GM12878 (cell line): Measurements from ENCODE around the gene LAMA2. TPM values are rescaled to one million over a fixed set of nuclear protein-coding genes. Genes with fewer than 3 reads are reported as not detected.

Source experiments
- BCL11A ChIP-seq: IDR thresholded peaks from 2 replicates; pipeline ENCODE4 v1.6.1; 2011; ENCODE audit warnings: low read depth, low read length
- CEBPB ChIP-seq, 2 experiments: fragments of 150-350 bp in 1 of 2; IDR thresholded peaks; 2 replicates each; pipeline ENCODE4 v1.6.1; 2012 to 2014; ENCODE audit warnings: low read depth in 2 of 2, low read length in 2 of 2, borderline replicate concordance in 1 of 2, inconsistent platforms in 1 of 2
- CHD2 ChIP-seq: IDR thresholded peaks from 2 replicates; pipeline ENCODE4 v1.6.1; 2011; ENCODE audit warnings: low read depth, low read length, improper control_type of control experiment, borderline replicate concordance
- CREM ChIP-seq: IDR thresholded peaks from 2 replicates; pipeline ENCODE4 v1.6.1; 2014; ENCODE audit warnings: antibody characterized with exemption, low read depth
- EED ChIP-seq: sonication (generic); IDR thresholded peaks from 2 replicates; pipeline ENCODE4 v1.6.1; 2016; ENCODE audit warnings: antibody characterized with exemption, low read depth
- HCFC1 ChIP-seq: fragments of 150-350 bp; IDR thresholded peaks from 2 replicates; pipeline ENCODE4 v1.6.1; 2014; ENCODE audit warnings: low read length
- HDAC2 ChIP-seq: fragments of 200-600 bp; sonication (generic); IDR thresholded peaks from 2 replicates; pipeline ENCODE4 v1.6.1; 2017
- HSF1 ChIP-seq: fragments of 150-350 bp; IDR thresholded peaks from 2 replicates; pipeline ENCODE4 v1.6.1; 2014; ENCODE audit warnings: mild to moderate bottlenecking, low read depth, low read length
- KAT2A ChIP-seq: conservative IDR thresholded peaks from 2 replicates; pipeline ENCODE4 v1.6.1; 2011; ENCODE audit warnings: low read depth, low read length; ENCODE audit not compliant: control insufficient read depth
- MEF2A ChIP-seq: IDR thresholded peaks from 2 replicates; pipeline ENCODE4 v1.6.1; 2011; ENCODE audit warnings: low read depth, mild to moderate bottlenecking, low read length, moderate library complexity; ENCODE audit not compliant: insufficient read depth
- PAX8 ChIP-seq: fragments of 450-650 bp; IDR thresholded peaks from 2 replicates; pipeline ENCODE4 v1.6.1; 2017; ENCODE audit warnings: mild to moderate bottlenecking, moderate library complexity
- RCOR1 ChIP-seq: conservative IDR thresholded peaks from 2 replicates; pipeline ENCODE4 v1.6.1; 2012; ENCODE audit warnings: low read depth, low read length, improper control_type of control experiment
- RUNX3 ChIP-seq: IDR thresholded peaks from 2 replicates; pipeline ENCODE4 v1.6.1; 2012; ENCODE audit warnings: low read length, inconsistent platforms
- SIX5 ChIP-seq: IDR thresholded peaks from 2 replicates; pipeline ENCODE4 v1.6.1; 2011; ENCODE audit warnings: mild to moderate bottlenecking, low read depth, low read length, moderate library complexity; ENCODE audit not compliant: severe bottlenecking
- SKIL ChIP-seq: fragments of 450-650 bp; IDR thresholded peaks from 2 replicates; pipeline ENCODE4 v1.6.1; 2017; ENCODE audit warnings: mild to moderate bottlenecking, low read depth, inconsistent platforms; ENCODE audit not compliant: poor library complexity, severe bottlenecking
- SMAD5 ChIP-seq: IDR thresholded peaks from 2 replicates; pipeline ENCODE4 v1.6.1; 2016; ENCODE audit warnings: antibody characterized with exemption, low read depth
- SRF ChIP-seq, 2 experiments: IDR thresholded peaks; 2 replicates each; pipeline ENCODE4 v1.6.1; 2011; ENCODE audit warnings: low read depth in 2 of 2, low read length in 2 of 2, mild to moderate bottlenecking in 1 of 2, moderate library complexity in 1 of 2
- SUPT20H ChIP-seq: IDR thresholded peaks from 2 replicates; pipeline ENCODE4 v1.6.1; 2011; ENCODE audit warnings: low read depth, mild to moderate bottlenecking, low read length, moderate library complexity, borderline replicate concordance; ENCODE audit not compliant: control insufficient read depth
- SUZ12 ChIP-seq: fragments of 200-600 bp; sonication (generic); IDR thresholded peaks from one replicate; pipeline ENCODE4 v1.6.1; 2018; ENCODE audit warnings: antibody characterized with exemption, mild to moderate bottlenecking; ENCODE audit not compliant: unreplicated experiment
- TCF3 ChIP-seq: IDR thresholded peaks from 2 replicates; pipeline ENCODE4 v1.6.1; 2012; ENCODE audit warnings: low read depth, mild to moderate bottlenecking, low read length, borderline replicate concordance; ENCODE audit not compliant: insufficient read depth
- ZNF24 ChIP-seq: fragments of 450-650 bp; IDR thresholded peaks from 2 replicates; pipeline ENCODE4 v1.6.1; 2017; ENCODE audit warnings: antibody characterized with exemption, mild to moderate bottlenecking
- polyA plus RNA-seq, 11 experiments: library from polyadenylated mRNA; depleted of rRNA in 4 of 11; unstranded in 6 of 11; stranded (reverse) in 5 of 11; fragments of >200 nt; fragmentation: Nextera tagmentation in 4 of 11; fragmentation: Illumina TruSeq in 1 of 11; extraction: Ambion mirVana in 4 of 11; extraction: Trizol in 1 of 11; gene quantifications; 1 replicate in 1 of 11; 2 replicates in 10 of 11; pipeline versions ENCODE4 v1.2.1 to v1.2.3, GENCODE V29; 2011 to 2016; ENCODE audit warnings: inconsistent platforms in 2 of 11, missing spikeins in 2 of 11, low read depth in 1 of 11
- total RNA-seq, 4 experiments: library from RNA; depleted of rRNA in 3 of 4; stranded (reverse); fragments of >200 nt in 3 of 4; fragmentation: Illumina TruSeq in 1 of 4; extraction: Trizol in 1 of 4; gene quantifications; 2 replicates each; pipeline versions ENCODE4 v1.2.1 to v1.2.3, GENCODE V29; 2013 to 2021
- TF ChIP-seq, protein P1 (sequence below): IDR thresholded peaks from 2 replicates; pipeline ENCODE4 v1.6.1; 2012; ENCODE audit warnings: low read depth, low read length, improper control_type of control experiment
- TF ChIP-seq, protein P2 (sequence below), 3 experiments: IDR thresholded peaks in 2 of 3; conservative IDR thresholded peaks in 1 of 3; 2 replicates each; pipeline ENCODE4 v1.5.1; 2011; ENCODE audit warnings: low read depth in 3 of 3, low read length in 3 of 3, mild to moderate bottlenecking in 3 of 3, control low read depth in 2 of 3, moderate library complexity in 2 of 3, inconsistent platforms in 1 of 3, mixed read lengths in 1 of 3; ENCODE audit not compliant: control insufficient read depth in 2 of 3, insufficient read depth in 1 of 3; ENCODE audit errors: extremely low read depth in 1 of 3

LAMA2 gene
- total and polyA plus RNA-seq, 10 of the 15 experiments (the other 5 are each of a cell fraction or from before 2014, with no cell fraction given): 0.04 to 2.0 (median 0.37) TPM; not detected in 1

DNA sequence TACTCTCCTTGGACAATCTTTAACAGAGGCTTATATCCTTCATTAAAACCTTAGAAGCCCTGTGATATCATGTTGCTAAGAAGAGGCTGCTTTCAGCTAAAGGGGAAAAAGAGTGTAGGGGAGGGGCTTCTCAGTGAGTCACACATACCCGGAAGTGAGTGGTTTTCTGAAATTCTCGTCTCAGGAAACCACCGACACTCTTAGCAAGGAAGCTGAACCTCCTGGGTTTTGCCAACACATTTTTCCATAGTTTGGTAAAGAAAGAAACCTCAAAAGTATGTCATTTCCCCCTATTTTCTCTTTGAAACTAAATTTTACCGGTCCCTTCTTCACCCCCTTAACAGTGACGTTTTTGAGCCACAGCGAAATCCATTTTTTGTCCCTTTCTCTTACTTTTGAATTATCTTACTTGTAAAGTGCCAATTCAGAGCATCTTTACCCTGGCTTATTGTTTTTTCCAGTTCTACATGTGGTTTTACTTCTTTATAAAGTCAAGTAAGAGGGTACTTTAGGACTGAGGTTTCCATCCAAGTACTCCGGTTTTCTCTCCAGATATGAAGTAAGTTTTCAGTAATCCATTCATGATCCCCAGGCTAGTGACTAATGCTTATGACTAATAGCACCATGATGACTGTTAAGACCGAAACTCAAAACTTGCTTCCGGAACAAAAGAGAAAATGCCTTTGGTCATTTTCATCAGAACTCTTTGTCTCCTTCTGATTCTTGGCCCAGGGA, 607.8 kb downstream of the LAMA2 start (continued):
- peak; percentile 40 for TF ChIP-seq SKIL
- peak; percentile 73 for TF ChIP-seq RUNX3
- peak; percentile 82 for TF ChIP-seq CREM
- TF ChIP-seq HDAC2: no peak
- no peak; the same call in 1 of the 2 replicates for TF ChIP-seq CHD2
- TF ChIP-seq TCF3: no peak
- peak; percentile 91 for TF ChIP-seq EED
- no peak for TF ChIP-seq HSF1
- no peak for TF ChIP-seq SMAD5
- no peak for TF ChIP-seq ZNF24
- no peak for TF ChIP-seq SUZ12
- 0 out of 2 replicates have a peak, but pooled peaks have one; percentile 50 for TF ChIP-seq MEF2A
- TF ChIP-seq, protein P1, sequence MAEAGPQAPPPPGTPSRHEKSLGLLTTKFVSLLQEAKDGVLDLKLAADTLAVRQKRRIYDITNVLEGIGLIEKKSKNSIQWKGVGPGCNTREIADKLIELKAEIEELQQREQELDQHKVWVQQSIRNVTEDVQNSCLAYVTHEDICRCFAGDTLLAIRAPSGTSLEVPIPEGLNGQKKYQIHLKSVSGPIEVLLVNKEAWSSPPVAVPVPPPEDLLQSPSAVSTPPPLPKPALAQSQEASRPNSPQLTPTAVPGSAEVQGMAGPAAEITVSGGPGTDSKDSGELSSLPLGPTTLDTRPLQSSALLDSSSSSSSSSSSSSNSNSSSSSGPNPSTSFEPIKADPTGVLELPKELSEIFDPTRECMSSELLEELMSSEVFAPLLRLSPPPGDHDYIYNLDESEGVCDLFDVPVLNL: no peak
- TF ChIP-seq, protein P2, sequence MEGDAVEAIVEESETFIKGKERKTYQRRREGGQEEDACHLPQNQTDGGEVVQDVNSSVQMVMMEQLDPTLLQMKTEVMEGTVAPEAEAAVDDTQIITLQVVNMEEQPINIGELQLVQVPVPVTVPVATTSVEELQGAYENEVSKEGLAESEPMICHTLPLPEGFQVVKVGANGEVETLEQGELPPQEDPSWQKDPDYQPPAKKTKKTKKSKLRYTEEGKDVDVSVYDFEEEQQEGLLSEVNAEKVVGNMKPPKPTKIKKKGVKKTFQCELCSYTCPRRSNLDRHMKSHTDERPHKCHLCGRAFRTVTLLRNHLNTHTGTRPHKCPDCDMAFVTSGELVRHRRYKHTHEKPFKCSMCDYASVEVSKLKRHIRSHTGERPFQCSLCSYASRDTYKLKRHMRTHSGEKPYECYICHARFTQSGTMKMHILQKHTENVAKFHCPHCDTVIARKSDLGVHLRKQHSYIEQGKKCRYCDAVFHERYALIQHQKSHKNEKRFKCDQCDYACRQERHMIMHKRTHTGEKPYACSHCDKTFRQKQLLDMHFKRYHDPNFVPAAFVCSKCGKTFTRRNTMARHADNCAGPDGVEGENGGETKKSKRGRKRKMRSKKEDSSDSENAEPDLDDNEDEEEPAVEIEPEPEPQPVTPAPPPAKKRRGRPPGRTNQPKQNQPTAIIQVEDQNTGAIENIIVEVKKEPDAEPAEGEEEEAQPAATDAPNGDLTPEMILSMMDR (IDR thresholded peaks at IDR 0.05 in 2 of 3, conservative IDR thresholded peaks at IDR 0.05 in 1 of 3; ENCODE audit: control insufficient read depth in 2 of 3, extremely low read depth in 1 of 3, insufficient read depth in 1 of 3, low read depth in 3 of 3, low read length in 3 of 3): no peak
- no peak for TF ChIP-seq RCOR1
- TF ChIP-seq SRF (IDR thresholded peaks at IDR 0.05; ENCODE audit: low read depth in 2 of 2, low read length in 2 of 2): peak in 1 of 2 experiments; percentile 39; a peak in 1 of 4 replicates
- TF ChIP-seq PAX8: no peak
- TF ChIP-seq HCFC1: no peak
- TF ChIP-seq SIX5: no peak
- no peak for TF ChIP-seq KAT2A
- TF ChIP-seq BCL11A: peak; percentile 84; the same call in 1 of the 2 replicates
- TF ChIP-seq SUPT20H: no peak
- TF ChIP-seq CEBPB (IDR thresholded peaks at IDR 0.05; ENCODE audit: borderline replicate concordance in 1 of 2, low read depth in 2 of 2, low read length in 2 of 2): no peak
